CD14-positive monocyte (primary cell): ENCODE measurements around the gene DEF6. TPM values are rescaled to one million over a fixed set of nuclear protein-coding genes. Genes with fewer than 3 reads are reported as not detected.

Source experiments
- DNase-seq, 3 donors: peaks; one replicate each; pipeline ENCODE4 v3.0.0-alpha.2; 2011 to 2022
- H2AFZ ChIP-seq: 2 replicates; pipeline ENCODE4 v1.6.0; 2012; ENCODE audit warnings: mild to moderate bottlenecking, low read depth, low read length, inconsistent platforms; ENCODE audit not compliant: insufficient read depth, poor library complexity, severe bottlenecking
- H3K27ac ChIP-seq, 2 donors: 1 replicate in 1 of 2; 2 replicates in 1 of 2; pipeline ENCODE4 v1.5.1; 2012 to 2013; ENCODE audit warnings: low read length in 2 of 2, control low read depth in 1 of 2, inconsistent platforms in 1 of 2, low read depth in 1 of 2, mild to moderate bottlenecking in 1 of 2
- H3K27me3 ChIP-seq, 2 donors: one replicate each; pipeline versions ENCODE4 v1.6.0 to v1.6.1; 2011 to 2013; ENCODE audit warnings: low read length in 2 of 2; ENCODE audit not compliant: control insufficient read depth in 2 of 2, insufficient read depth in 2 of 2
- H3K36me3 ChIP-seq, 2 donors: replicated peaks in 1 of 2; 1 replicate in 1 of 2; 2 replicates in 1 of 2; pipeline versions ENCODE4 v1.5.1 to v1.6.1; 2012 to 2013; ENCODE audit warnings: low read length in 2 of 2, control low read depth in 1 of 2, inconsistent platforms in 1 of 2, mild to moderate bottlenecking in 1 of 2; ENCODE audit not compliant: insufficient read depth in 2 of 2, control insufficient read depth in 1 of 2
- H3K4me1 ChIP-seq, 2 donors: 1 replicate in 1 of 2; 2 replicates in 1 of 2; pipeline versions ENCODE4 v1.5.1 to v1.6.1; 2012 to 2013; ENCODE audit warnings: low read length in 2 of 2, control low read depth in 1 of 2, inconsistent platforms in 1 of 2, mild to moderate bottlenecking in 1 of 2, moderate library complexity in 1 of 2; ENCODE audit not compliant: insufficient read depth in 2 of 2, control insufficient read depth in 1 of 2
- H3K4me2 ChIP-seq: replicated peaks from 2 replicates; pipeline ENCODE3; 2012; ENCODE audit warnings: low read length, moderate library complexity, mild to moderate bottlenecking; ENCODE audit not compliant: poor library complexity, severe bottlenecking; ENCODE audit errors: extremely low read depth
- H3K4me3 ChIP-seq, 3 experiments: fragments of 200-600 bp in 1 of 3; sonication (generic) in 1 of 3; replicated peaks in 1 of 3; 1 replicate in 2 of 3; 2 replicates in 1 of 3; pipeline ENCODE4 v1.5.1; 2011 to 2013; ENCODE audit warnings: low read length in 3 of 3, mild to moderate bottlenecking in 3 of 3, control low read depth in 2 of 3, low read depth in 2 of 3, inconsistent platforms in 1 of 3, moderate library complexity in 1 of 3
- H3K79me2 ChIP-seq: 2 replicates; pipeline ENCODE4 v1.6.0; 2012; ENCODE audit warnings: mild to moderate bottlenecking, control low read depth, inconsistent platforms, low read length, moderate library complexity; ENCODE audit not compliant: insufficient read depth
- H3K9ac ChIP-seq: 2 replicates; pipeline ENCODE4 v1.6.0; 2017; ENCODE audit warnings: low read length, mild to moderate bottlenecking; ENCODE audit not compliant: insufficient read depth, poor library complexity, severe bottlenecking
- H3K9me3 ChIP-seq, 2 donors: replicated peaks in 1 of 2; 1 replicate in 1 of 2; 2 replicates in 1 of 2; pipeline versions ENCODE4 v1.5.1 to v1.6.1; 2012 to 2013; ENCODE audit warnings: low read length in 2 of 2, control low read depth in 1 of 2; ENCODE audit not compliant: control insufficient read depth in 1 of 2, insufficient read depth in 1 of 2
- H4K20me1 ChIP-seq: 2 replicates; pipeline ENCODE4 v1.6.0; 2012; ENCODE audit warnings: mild to moderate bottlenecking, low read length, control low read depth, moderate library complexity; ENCODE audit not compliant: insufficient read depth
- H3K27ac Mint-ChIP-seq, 7 donors: one replicate each; pipeline ENCODE4 v1.8.0; 2020; ENCODE audit warnings: mild to moderate bottlenecking in 7 of 7, mixed read lengths in 7 of 7, moderate library complexity in 6 of 7, inconsistent platforms in 2 of 7
- H3K27me3 Mint-ChIP-seq, 3 donors: one replicate each; pipeline ENCODE4 v1.8.0; 2021 to 2022; ENCODE audit warnings: low read depth in 3 of 3, mild to moderate bottlenecking in 3 of 3, mixed read lengths in 3 of 3, moderate library complexity in 3 of 3, inconsistent platforms in 1 of 3
- H3K36me3 Mint-ChIP-seq, 2 donors: one replicate each; pipeline ENCODE4 v1.8.0; 2020; ENCODE audit warnings: mixed read lengths in 2 of 2, inconsistent platforms in 1 of 2, mild to moderate bottlenecking in 1 of 2
- H3K4me1 Mint-ChIP-seq: one replicate; pipeline ENCODE4 v1.8.0; 2020; ENCODE audit warnings: mild to moderate bottlenecking, mixed read lengths
- H3K4me3 Mint-ChIP-seq, 2 donors: one replicate each; pipeline ENCODE4 v1.8.0; 2020; ENCODE audit warnings: mild to moderate bottlenecking in 2 of 2, mixed read lengths in 2 of 2, moderate library complexity in 1 of 2
- H3K9me3 Mint-ChIP-seq, 7 donors: one replicate each; pipeline ENCODE4 v1.8.0; 2020 to 2022; ENCODE audit warnings: mixed read lengths in 7 of 7, mild to moderate bottlenecking in 6 of 7, moderate library complexity in 6 of 7, inconsistent platforms in 2 of 7
- WGBS: methylation state at CpG from one replicate; pipeline ENCODE4 v1.1.5; 2013; ENCODE audit warnings: missing lambda C conversion rate; ENCODE audit not compliant: insufficient coverage; 5-methylcytosine and 5-hydroxymethylcytosine counted together
- intact Hi-C, 2 donors: fragments of 100-400 bp; cut with micrococcal nuclease; formaldehyde crosslinking; loops; one replicate each; pipeline versions ENCODE4 v1.15.0 to v1.15.1; 2023
- polyA plus RNA-seq, 3 donors: library from polyadenylated mRNA; depleted of rRNA in 1 of 3; unstranded in 2 of 3; stranded (reverse) in 1 of 3; fragments of 300-500 nt in 2 of 3; fragments of >200 nt in 1 of 3; fragmentation: Illumina TruSeq in 2 of 3; gene quantifications; 1 replicate in 2 of 3; 2 replicates in 1 of 3; pipeline ENCODE4 v1.2.3, GENCODE V29; 2012 to 2021
- TF ChIP-seq, protein P1 (sequence below): fragments of 200-600 bp; IDR thresholded peaks from one replicate; pipeline ENCODE4 v1.8.0; 2022; ENCODE audit warnings: antibody characterized with exemption, mild to moderate bottlenecking

DEF6 gene
- polyA plus RNA-seq, 3 donors, result 41.2 to 110 (median 59.3) TPM

DNA sequence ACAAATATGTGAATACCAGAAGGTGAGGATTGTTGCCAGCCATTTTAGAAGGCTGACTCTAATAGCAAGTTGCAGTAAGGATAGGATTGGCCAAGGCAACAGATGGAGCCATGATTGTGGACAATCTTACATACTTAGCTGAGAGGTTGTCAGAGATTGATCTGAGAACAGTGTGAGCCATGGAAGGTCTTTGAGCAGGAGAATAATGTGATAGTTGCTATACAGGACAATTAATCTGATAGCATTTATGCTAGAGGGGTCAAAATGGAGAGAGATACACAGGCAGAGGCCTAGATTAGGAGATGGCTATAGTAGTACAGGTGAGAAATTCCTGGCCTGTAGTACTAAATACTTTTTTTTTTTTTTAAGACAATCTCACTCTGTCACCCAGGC lies 68.6 kb downstream of the DEF6 start:
- H3K27me3 Mint-ChIP-seq, result peaks cover 11 to 18% (median 14%) of the 10 kb centered on the region in 3 donors
- no peaks in the 10 kb centered on the region for H3K9me3 ChIP-seq
- peaks cover 47% of the 10 kb centered on the region for H4K20me1 ChIP-seq
- H3K9ac ChIP-seq, result no peak overlapping the region
- peaks cover 0 to 2% (median 0%) of the 10 kb centered on the region in 7 donors for H3K9me3 Mint-ChIP-seq
- H3K4me1 ChIP-seq, result peaks cover 47 to 51% of the 10 kb centered on the region in 2 donors
- H3K27ac Mint-ChIP-seq, result no peak overlapping the region
- H3K79me2 ChIP-seq, result peaks cover 4% of the 10 kb centered on the region
- peaks cover 56% of the 10 kb centered on the region for H3K4me1 Mint-ChIP-seq
- H3K36me3 ChIP-seq, result peaks cover 0 to 4% of the 10 kb centered on the region in 2 donors
- H3K27ac ChIP-seq, result no peak overlapping the region
- intact Hi-C loops, result no loop called here
- H2AFZ ChIP-seq, result no peak overlapping the region
- peaks cover 0 to 7% of the 10 kb centered on the region in 2 donors for H3K27me3 ChIP-seq
- peaks cover 43% of the 10 kb centered on the region in 2 donors for H3K36me3 Mint-ChIP-seq
- H3K4me3 Mint-ChIP-seq, result no peak overlapping the region
- no peak overlapping the region for H3K4me2 ChIP-seq
- no peak overlapping the region for H3K4me3 ChIP-seq
- TF ChIP-seq, protein P1, sequence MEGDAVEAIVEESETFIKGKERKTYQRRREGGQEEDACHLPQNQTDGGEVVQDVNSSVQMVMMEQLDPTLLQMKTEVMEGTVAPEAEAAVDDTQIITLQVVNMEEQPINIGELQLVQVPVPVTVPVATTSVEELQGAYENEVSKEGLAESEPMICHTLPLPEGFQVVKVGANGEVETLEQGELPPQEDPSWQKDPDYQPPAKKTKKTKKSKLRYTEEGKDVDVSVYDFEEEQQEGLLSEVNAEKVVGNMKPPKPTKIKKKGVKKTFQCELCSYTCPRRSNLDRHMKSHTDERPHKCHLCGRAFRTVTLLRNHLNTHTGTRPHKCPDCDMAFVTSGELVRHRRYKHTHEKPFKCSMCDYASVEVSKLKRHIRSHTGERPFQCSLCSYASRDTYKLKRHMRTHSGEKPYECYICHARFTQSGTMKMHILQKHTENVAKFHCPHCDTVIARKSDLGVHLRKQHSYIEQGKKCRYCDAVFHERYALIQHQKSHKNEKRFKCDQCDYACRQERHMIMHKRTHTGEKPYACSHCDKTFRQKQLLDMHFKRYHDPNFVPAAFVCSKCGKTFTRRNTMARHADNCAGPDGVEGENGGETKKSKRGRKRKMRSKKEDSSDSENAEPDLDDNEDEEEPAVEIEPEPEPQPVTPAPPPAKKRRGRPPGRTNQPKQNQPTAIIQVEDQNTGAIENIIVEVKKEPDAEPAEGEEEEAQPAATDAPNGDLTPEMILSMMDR, result no peak
- DNase-seq, result no peak

DNA sequence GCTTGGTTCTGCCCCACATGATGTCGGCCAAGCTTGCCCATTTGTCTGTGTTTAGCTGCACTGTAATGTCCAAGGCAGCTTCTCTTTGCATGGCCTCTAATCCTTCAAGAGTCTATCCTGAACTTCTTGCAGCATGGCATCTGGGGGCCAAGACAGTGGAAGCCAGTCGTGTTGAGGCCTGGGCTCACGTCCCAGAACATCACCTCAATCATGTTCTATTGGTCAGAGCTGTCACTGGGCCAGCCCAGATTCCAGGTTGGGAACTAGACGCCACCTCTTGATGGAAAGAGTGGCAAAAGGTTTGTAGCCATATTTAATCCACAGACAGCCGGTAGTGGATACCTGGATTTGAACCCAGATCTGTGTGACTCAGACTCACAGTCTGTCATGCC lies 70.0 kb downstream of the DEF6 start:
- intact Hi-C loops, result no loop called here
- peaks cover 0 to 2% (median 0%) of the 10 kb centered on the region in 7 donors for H3K9me3 Mint-ChIP-seq
- no peak overlapping the region for H3K27ac ChIP-seq
- 100% methylated on average over 5 of the region's 5 CpGs for WGBS
- H3K4me1 ChIP-seq, result peaks cover 59 to 61% of the 10 kb centered on the region in 2 donors
- H3K27me3 ChIP-seq, result peaks cover 0 to 7% of the 10 kb centered on the region in 2 donors
- no peak overlapping the region for H3K4me3 Mint-ChIP-seq
- no peak for DNase-seq
- TF ChIP-seq, protein P1, result no peak
- H4K20me1 ChIP-seq, result peaks cover 33% of the 10 kb centered on the region
- peak overlapping the region in 1 of 7 donors; percentile 45 for H3K27ac Mint-ChIP-seq
- no peak overlapping the region for H2AFZ ChIP-seq
- H3K9ac ChIP-seq, result no peak overlapping the region
- no peak overlapping the region for H3K4me3 ChIP-seq
- H3K4me1 Mint-ChIP-seq, result peaks cover 63% of the 10 kb centered on the region
- peaks cover 0 to 4% of the 10 kb centered on the region in 2 donors for H3K36me3 ChIP-seq
- H3K4me2 ChIP-seq, result no peak overlapping the region
- peaks cover 4% of the 10 kb centered on the region for H3K79me2 ChIP-seq
- peaks cover 8 to 11% (median 10%) of the 10 kb centered on the region in 3 donors for H3K27me3 Mint-ChIP-seq
- peaks cover 32 to 35% of the 10 kb centered on the region in 2 donors for H3K36me3 Mint-ChIP-seq
- H3K9me3 ChIP-seq, result no peaks in the 10 kb centered on the region
